ENCODE measurements around the gene FNBP1L.
A peak's percentile ranks its signal among the peaks of the same experiment; 100 is the strongest.

GRCh38 chr1:93448983-93449804, 1.3 kb downstream of the FNBP1L start:
- TF ChIP-seq CTCF (conservative IDR thresholded peaks at IDR 0.05) (peak; percentile 46), ZFX (IDR thresholded peaks at IDR 0.05) (no peak)

Data from C4-2B (cell line).